Motor neuron (in vitro differentiated cells): ENCODE results near the gene VPREB3. TPM values are rescaled to one million over a fixed set of nuclear protein-coding genes. Genes with fewer than 3 reads are reported as not detected.

Experiments
- ATAC-seq, 8 experiments: fragments of 200-7000 bp; cut with Tn5 transposase; replicated peaks in 6 of 8; 2 replicates each; pipeline ENCODE4 v1.8.0; 2021; ENCODE audit warnings: mild to moderate bottlenecking in 8 of 8, moderate library complexity in 8 of 8
- H3K27ac ChIP-seq, 2 donors: fragments of 250-450 bp; sonication (Bioruptor Pico); 2 replicates each; pipeline ENCODE4 v1.9.0; 2021; ENCODE audit warnings: antibody characterized with exemption in 2 of 2, mild to moderate bottlenecking in 2 of 2, moderate library complexity in 1 of 2
- H3K4me1 ChIP-seq, 2 donors: fragments of 250-450 bp; sonication (Bioruptor Pico); replicated peaks in 1 of 2; 2 replicates each; pipeline ENCODE4 v1.6.1; 2021; ENCODE audit warnings: antibody characterized with exemption in 2 of 2, mild to moderate bottlenecking in 2 of 2, moderate library complexity in 1 of 2
- H3K4me3 ChIP-seq, 5 donors: fragments of 250-450 bp; sonication (Bioruptor Pico); 2 replicates each; pipeline ENCODE4 v1.9.0; 2021; ENCODE audit warnings: antibody characterized with exemption in 5 of 5, mild to moderate bottlenecking in 5 of 5, moderate library complexity in 4 of 5
- WGBS, 10 experiments: fragments of 450-650 bp; shearing (Covaris generic); methylation state at CpG; one replicate each; pipeline ENCODE4 v1.0.0; 2022; 5-methylcytosine and 5-hydroxymethylcytosine counted together
- in situ Hi-C, 9 experiments: fragments of 400-800 bp; cut with MboI; loops; one replicate each; pipeline ENCODE4 v1.15.0; 2021; ENCODE audit warnings: low sequenced_read_pairs in 9 of 9, low pct_unique_long_range_greater_than_20kb in 2 of 9; ENCODE audit not compliant: unreplicated experiment in 9 of 9
- total RNA-seq, 8 experiments: library from RNA; unstranded; fragments of 300-600 nt; gene quantifications; 2 replicates each; pipeline versions ENCODE4 v1.2.3 to v1.2.4, GENCODE V29; 2022

The VPREB3 gene
- total RNA-seq, 8 experiments from 2014 or later: 0.71 to 1.7 (median 1.1) TPM; not detected in 2

DNA sequence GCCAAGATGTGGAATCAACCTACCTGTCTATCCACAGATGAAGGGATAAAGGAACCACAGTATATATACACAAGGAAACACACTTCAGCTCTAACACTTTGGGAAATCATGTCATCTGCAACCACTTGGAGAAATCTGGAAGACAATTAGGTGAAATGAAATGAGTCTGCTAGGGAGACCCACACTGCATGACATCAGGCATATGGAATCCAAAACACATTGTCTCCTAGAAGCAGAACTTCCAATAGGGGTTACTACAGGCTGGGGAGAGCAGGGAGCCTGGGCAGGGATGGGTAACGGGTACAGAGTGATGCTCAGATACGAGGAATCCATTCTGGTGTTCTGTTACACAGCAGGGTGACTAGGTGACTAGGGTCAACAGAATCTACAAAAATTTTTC is 45.1 kb downstream of the VPREB3 start:
- no peak for ATAC-seq
- 40 to 100% (median 89%) methylated on average over 1 to 2 of the region's 2 CpGs; no CpG with 5 or more reads in 2 of the 10 experiments for WGBS, 10 experiments
- in situ Hi-C loops: no loop called here
- no peak overlapping the region for H3K4me3 ChIP-seq
- no peaks in the 10 kb centered on the region for H3K4me1 ChIP-seq
- no peak overlapping the region for H3K27ac ChIP-seq

DNA sequence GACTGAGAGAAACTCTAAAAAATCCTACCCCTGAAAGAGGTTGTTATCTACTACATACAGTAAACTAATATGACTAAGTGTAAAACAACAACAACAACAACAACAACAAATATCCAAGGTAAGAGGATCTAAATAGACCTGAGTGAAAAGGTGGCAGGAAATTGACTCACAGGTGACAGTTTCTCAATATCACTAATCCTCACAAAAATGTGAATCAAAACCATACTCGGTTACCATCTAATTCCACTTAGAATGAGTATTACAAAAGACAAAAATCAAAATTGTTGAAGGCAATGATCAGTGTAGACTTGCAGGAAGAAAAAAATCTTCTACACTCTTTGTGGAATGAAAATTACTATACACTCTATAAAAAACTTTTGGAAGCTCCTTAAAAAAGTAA is 46.0 kb downstream of the VPREB3 start:
- WGBS, 10 experiments: 92 to 100% (median 100%) methylated on average over 1 of the region's 1 CpG; no CpG with 5 or more reads in 5 of the 10 experiments
- Histone ChIP-seq H3K4me3 (no peak overlapping the region), H3K27ac (no peak overlapping the region), H3K4me1 (no peaks in the 10 kb centered on the region)
- no peak for ATAC-seq
- in situ Hi-C loops: no loop called here

DNA sequence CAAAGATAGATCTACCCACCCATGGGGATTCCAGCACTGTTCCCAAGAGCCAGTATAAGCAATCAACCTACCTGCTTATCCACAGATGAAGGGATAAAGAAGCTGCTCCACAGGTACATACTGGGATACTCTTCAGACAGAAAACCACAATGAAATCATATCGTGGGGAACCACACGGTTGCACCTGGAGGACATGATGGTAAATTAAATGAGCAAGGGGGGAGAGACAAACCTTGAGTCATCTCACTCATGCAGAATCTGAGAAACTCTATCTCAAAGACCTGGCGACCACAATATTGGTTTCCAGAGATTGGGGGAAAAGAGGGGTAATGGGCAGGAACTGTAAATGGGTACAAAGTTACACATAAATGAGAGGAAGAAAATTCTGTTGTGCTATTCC is 48.9 kb downstream of the VPREB3 start:
- Histone ChIP-seq H3K4me3 (no peak overlapping the region), H3K27ac (no peak overlapping the region), H3K4me1 (no peaks in the 10 kb centered on the region)
- 76 to 93% (median 88%) methylated on average over 1 to 3 of the region's 3 CpGs; no CpG with 5 or more reads in 3 of the 10 experiments for WGBS, 10 experiments
- in situ Hi-C loops: no loop called here
- ATAC-seq: no peak

DNA sequence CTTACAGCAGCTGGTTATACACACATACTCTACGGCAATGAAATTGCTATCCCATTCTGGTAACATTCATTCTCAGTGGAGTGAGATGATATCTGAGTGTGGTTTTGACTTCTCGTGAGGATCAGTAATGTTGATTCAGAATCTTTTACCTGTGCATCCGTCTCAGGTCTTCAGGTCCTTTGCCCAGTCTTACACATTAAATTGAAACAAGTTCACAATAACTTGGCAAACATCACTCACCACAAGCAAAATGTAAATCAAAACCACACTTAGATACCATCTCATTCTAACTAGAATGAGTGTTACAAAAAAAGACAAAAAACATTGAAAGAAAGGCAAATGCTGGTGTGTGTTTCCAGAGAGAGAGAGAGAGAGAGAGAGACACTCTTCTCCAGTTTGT is 49.4 kb downstream of the VPREB3 start:
- ATAC-seq: no peak
- H3K27ac ChIP-seq: no peak overlapping the region
- H3K4me3 ChIP-seq: no peak overlapping the region
- in situ Hi-C loops: no loop called here
- no peaks in the 10 kb centered on the region for H3K4me1 ChIP-seq
- WGBS, 10 experiments: 81 to 100% (median 98%) methylated on average over 1 to 3 of the region's 3 CpGs; no CpG with 5 or more reads in 2 of the 10 experiments

DNA sequence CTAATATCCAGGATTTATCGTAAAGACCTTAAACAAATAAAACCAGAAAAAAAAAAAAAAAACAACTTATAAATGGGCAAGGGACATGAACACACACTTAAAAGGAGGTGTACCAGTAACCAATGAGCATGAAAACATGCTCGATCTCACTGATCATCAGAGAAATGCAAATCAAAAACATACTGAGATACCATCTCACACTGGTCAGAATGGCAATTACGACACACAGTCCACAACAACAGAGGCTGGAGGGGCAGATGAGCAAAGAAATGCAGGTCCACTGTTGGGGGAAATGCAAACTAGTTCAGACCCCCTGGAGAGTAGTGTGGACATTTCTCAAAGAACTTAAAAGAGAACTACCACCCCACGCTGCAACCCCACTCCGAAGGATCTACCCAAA is 50.2 kb downstream of the VPREB3 start:
- in situ Hi-C loops: no loop called here
- ATAC-seq: no peak
- Histone ChIP-seq H3K27ac (no peak overlapping the region), H3K4me1 (no peaks in the 10 kb centered on the region), H3K4me3 (no peak overlapping the region)
- 75 to 100% (median 90%) methylated on average over 1 to 5 of the region's 5 CpGs for WGBS, 10 experiments

Other genes starting within 250 kb of the VPREB3 start
- under 1 TPM in 1 of 8 experiments, not detected in 7; 0.47 TPM for gene IGLL1, start 174.1 kb downstream of the VPREB3 start, total RNA-seq
- gene DRICH1, start 122.1 kb downstream of the VPREB3 start, total RNA-seq: under 1 TPM in 5 of 8 experiments, not detected in 3; 0.11 to 0.94 (median 0.36) TPM
- gene RGL4, start 63.4 kb downstream of the VPREB3 start, total RNA-seq: 1 to 10 TPM in 2 of 8 experiments, under 1 TPM in 6; 0.33 to 2.1 (median 0.43) TPM
- 10 to 100 TPM in 2 of 8 experiments, 1 to 10 TPM in 6; 5.7 to 11.1 (median 7.8) TPM for gene ZNF70, start 3.3 kb downstream of the VPREB3 start, total RNA-seq
- 1 to 10 TPM in 6 of 8 experiments, under 1 TPM in 2; 0.15 to 5.1 (median 1.6) TPM for gene C22orf15, start 8.6 kb upstream of the VPREB3 start, total RNA-seq
- gene CHCHD10, start 13.5 kb upstream of the VPREB3 start, total RNA-seq: 100 to 1,000 TPM in 2 of 8 experiments, 10 to 100 TPM in 6; 35.7 to 201 (median 54.1) TPM
- 10 to 100 TPM in 3 of 8 experiments, 1 to 10 TPM in 5; 1.4 to 35.0 (median 8.2) TPM for gene MMP11, start 18.4 kb upstream of the VPREB3 start, total RNA-seq
- gene SMARCB1, start 32.5 kb upstream of the VPREB3 start, total RNA-seq: 100 to 1,000 TPM in 4 of 8 experiments, 10 to 100 TPM in 4; 58.9 to 177 (median 101) TPM
- gene DERL3, start 84.6 kb upstream of the VPREB3 start, total RNA-seq: 1 to 10 TPM in 5 of 8 experiments, under 1 TPM in 3; 0.54 to 9.5 (median 1.9) TPM
- gene SLC2A11, start 103.5 kb upstream of the VPREB3 start, total RNA-seq: 10 to 100 TPM; 17.7 to 25.6 (median 22.3) TPM
- 100 to 1,000 TPM; 658 to 944 (median 839) TPM for gene MIF, start 140.0 kb upstream of the VPREB3 start, total RNA-seq
- gene GSTT2B, start 206.8 kb upstream of the VPREB3 start, total RNA-seq: 10 to 100 TPM in 1 of 8 experiments, 1 to 10 TPM in 3, under 1 TPM in 1, not detected in 3; 0.36 to 19.5 (median 3.3) TPM
- 10 to 100 TPM in 1 of 8 experiments, 1 to 10 TPM in 7; 1.7 to 10.5 (median 2.7) TPM for gene DDTL, start 212.5 kb upstream of the VPREB3 start, total RNA-seq
- 100 to 1,000 TPM in 7 of 8 experiments, 10 to 100 TPM in 1; 86.6 to 218 (median 126) TPM for gene DDT, start 220.0 kb upstream of the VPREB3 start, total RNA-seq
- gene GSTT2, start 225.7 kb upstream of the VPREB3 start, total RNA-seq: 1 to 10 TPM in 1 of 8 experiments, not detected in 7; 4.3 TPM